GM12892 (cell line): ENCODE results near the gene MFSD12.

Source experiments
- POLR2AphosphoS5 ChIP-seq: IDR thresholded peaks from 2 replicates; pipeline ENCODE4 v1.6.1; 2011; ENCODE audit warnings: low read depth, low read length, control low read depth
- TAF1 ChIP-seq: IDR thresholded peaks from 2 replicates; pipeline ENCODE4 v1.6.1; 2011; ENCODE audit warnings: low read depth, mild to moderate bottlenecking, control low read depth, low read length, borderline replicate concordance

DNA sequence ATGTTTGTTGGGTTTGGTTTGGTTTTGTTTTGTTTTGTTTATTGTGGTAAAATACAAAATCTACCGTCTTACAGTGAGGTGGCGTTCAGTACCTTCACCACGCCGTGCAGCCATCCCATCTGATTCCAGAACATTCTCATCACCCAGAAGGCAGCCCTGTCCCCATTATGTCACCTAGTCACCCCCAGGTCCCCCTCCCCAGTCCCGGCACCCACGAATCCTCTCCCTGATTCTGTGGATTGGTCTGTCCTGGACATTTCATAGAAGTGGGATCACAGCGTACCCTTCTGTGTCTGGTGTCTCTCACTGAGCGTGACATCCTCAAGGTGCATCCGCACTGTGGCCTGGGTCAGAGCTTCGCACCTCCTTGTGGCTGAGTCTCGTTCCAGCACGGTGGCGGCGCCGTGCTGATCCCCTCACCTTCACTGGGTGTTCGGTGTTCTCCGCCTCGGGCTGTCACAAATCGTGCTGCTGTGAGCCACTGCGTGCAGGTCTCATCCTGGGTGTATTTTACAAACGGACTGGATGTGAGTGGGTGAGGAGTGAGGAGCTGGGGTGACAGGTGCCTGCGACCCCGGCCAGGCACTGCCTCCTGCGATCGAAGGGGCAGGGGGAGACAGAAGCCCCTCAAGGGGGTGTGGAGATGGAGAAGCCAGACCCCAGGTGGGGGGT, 19.0 kb downstream of the MFSD12 start:
- no peak for TF ChIP-seq POLR2AphosphoS5
- TF ChIP-seq TAF1 = no peak
